Pancreas (tissue), 10 donors: ENCODE measurements around the gene CLASP1. TPM values are rescaled to one million over a fixed set of nuclear protein-coding genes. Genes with fewer than 3 reads are reported as not detected.

Experiments
- ATAC-seq, 4 donors: fragments of 200-7000 bp; cut with Tn5 transposase; one replicate each; pipeline versions ENCODE4 v1.8.0 to v1.9.1; 2020; ENCODE audit warnings: mild to moderate bottlenecking in 4 of 4, moderate library complexity in 4 of 4
- DNase-seq, 6 donors: peaks; one replicate each; pipeline ENCODE4 v3.0.0-alpha.2; 2020
- FAIRE-seq: peaks from 2 replicates; lab custom pipeline; 2012; peaks lifted over from hg19 to GRCh38; lab: Jason Lieb, UNC
- H3K27ac ChIP-seq, 4 donors: fragments of 200-600 bp; sonication (generic); 1 replicate in 3 of 4; 2 replicates in 1 of 4; pipeline versions ENCODE4 v1.5.0 to v1.8.0; 2020
- H3K27me3 ChIP-seq, 4 donors: fragments of 200-600 bp; one replicate each; pipeline ENCODE4 v1.8.0; 2021
- H3K36me3 ChIP-seq, 3 donors: fragments of 200-600 bp; sonication (generic) in 1 of 3; one replicate each; pipeline versions ENCODE4 v1.5.0 to v1.8.0; 2020 to 2021
- H3K4me1 ChIP-seq, 3 donors: fragments of 200-600 bp; one replicate each; pipeline ENCODE4 v1.8.0; 2021
- H3K4me3 ChIP-seq, 4 donors: fragments of 200-600 bp; sonication (generic) in 2 of 4; one replicate each; pipeline versions ENCODE4 v1.5.0 to v1.8.0; 2020 to 2021
- H3K9me3 ChIP-seq, 4 donors: fragments of 200-600 bp; one replicate each; pipeline ENCODE4 v1.8.0; 2021
- WGBS, 2 donors: extraction: QIAGEN DNeasy Blood & Tissue Kit; methylation state at CpG; one replicate each; pipeline ENCODE4 v1.1.7; 2013; 5-methylcytosine and 5-hydroxymethylcytosine counted together
- intact Hi-C, 3 donors: fragments of 100-400 bp; cut with DNase I; formaldehyde crosslinking; loops; one replicate each; pipeline versions ENCODE4 v1.11.1 to v1.14.2; 2022
- polyA plus RNA-seq, 2 donors: library from polyadenylated mRNA; stranded (reverse); fragments of 200-250 nt; gene quantifications; one replicate each; pipeline ENCODE4 v1.2.3, GENCODE V29; 2013
- total RNA-seq, 6 donors: library from RNA; stranded (reverse); fragmentation: NEBNext Ultra II Directional in 4 of 6; extraction: Animal tissue kit (Norgen Biotek cat#: 25700) in 4 of 6; gene quantifications; one replicate each; pipeline versions ENCODE4 v1.2.1 to v1.2.4, GENCODE V29; 2021 to 2023
- TF ChIP-seq, protein P1 (sequence below), 4 donors: fragments of 200-600 bp; sonication (generic) in 3 of 4; IDR thresholded peaks; one replicate each; pipeline versions ENCODE4 v1.5.0 to v1.8.0; 2021; ENCODE audit warnings: antibody characterized with exemption in 4 of 4
- donor health status: healthy with polysubstance abuse.
- donor health status: DM: no; HTN: no; CAD: no; lungs with moderate emphysema.
- donor health status: DM: no; HTN: no; CAD: no.
- donor health status: control.
- donor health status: control.
- donor health status: Bipolar disorder and iron deficiency.
- donor health status: DM: yes; HTN: yes; CAD: no.
- donor health status: DM: no; HTN: no; CAD: no.
- donor health status: DM: no; HTN: no; CAD: no.
- donor health status: DM: yes; HTN: yes; CAD: no.

Gene CLASP1
- total and polyA plus RNA-seq, 8 donors, result 8.9 to 34.5 (median 21.3) TPM

DNA sequence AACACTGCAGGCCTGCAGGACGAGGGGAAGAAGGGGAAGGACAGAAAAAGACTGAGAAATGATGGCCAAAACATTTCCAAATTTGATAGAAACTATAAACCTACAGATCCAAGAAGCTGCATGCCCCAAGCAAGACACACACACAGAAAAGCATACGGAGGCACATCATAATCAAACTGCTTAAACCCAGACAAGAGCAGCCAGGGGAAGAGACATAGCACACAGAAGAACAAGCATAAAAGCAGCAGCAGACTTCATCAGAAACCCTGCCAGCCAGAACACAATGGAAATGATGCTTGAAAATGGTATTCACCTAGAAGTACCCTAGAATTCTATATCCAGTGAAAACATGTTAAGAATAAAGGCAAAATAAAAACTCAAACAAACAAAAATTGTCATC, 175.8 kb downstream of the CLASP1 start:
- H3K4me1 ChIP-seq, result peaks cover 0 to 3% (median 0%) of the 10 kb centered on the region in 3 donors
- WGBS, 2 donors, result 76 to 84% methylated on average over 2 of the region's 2 CpGs
- peaks cover 0 to 12% (median 5%) of the 10 kb centered on the region in 3 donors for H3K36me3 ChIP-seq
- TF ChIP-seq, protein P1, sequence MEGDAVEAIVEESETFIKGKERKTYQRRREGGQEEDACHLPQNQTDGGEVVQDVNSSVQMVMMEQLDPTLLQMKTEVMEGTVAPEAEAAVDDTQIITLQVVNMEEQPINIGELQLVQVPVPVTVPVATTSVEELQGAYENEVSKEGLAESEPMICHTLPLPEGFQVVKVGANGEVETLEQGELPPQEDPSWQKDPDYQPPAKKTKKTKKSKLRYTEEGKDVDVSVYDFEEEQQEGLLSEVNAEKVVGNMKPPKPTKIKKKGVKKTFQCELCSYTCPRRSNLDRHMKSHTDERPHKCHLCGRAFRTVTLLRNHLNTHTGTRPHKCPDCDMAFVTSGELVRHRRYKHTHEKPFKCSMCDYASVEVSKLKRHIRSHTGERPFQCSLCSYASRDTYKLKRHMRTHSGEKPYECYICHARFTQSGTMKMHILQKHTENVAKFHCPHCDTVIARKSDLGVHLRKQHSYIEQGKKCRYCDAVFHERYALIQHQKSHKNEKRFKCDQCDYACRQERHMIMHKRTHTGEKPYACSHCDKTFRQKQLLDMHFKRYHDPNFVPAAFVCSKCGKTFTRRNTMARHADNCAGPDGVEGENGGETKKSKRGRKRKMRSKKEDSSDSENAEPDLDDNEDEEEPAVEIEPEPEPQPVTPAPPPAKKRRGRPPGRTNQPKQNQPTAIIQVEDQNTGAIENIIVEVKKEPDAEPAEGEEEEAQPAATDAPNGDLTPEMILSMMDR (IDR thresholded peaks at IDR 0.05), result no peak
- H3K9me3 ChIP-seq, result no peaks in the 10 kb centered on the region
- H3K27me3 ChIP-seq, result no peaks in the 10 kb centered on the region
- FAIRE-seq (no peak), DNase-seq (no peak), ATAC-seq (no peak)
- no peak overlapping the region for H3K27ac ChIP-seq
- intact Hi-C loops, result no loop called here
- no peak overlapping the region for H3K4me3 ChIP-seq

DNA sequence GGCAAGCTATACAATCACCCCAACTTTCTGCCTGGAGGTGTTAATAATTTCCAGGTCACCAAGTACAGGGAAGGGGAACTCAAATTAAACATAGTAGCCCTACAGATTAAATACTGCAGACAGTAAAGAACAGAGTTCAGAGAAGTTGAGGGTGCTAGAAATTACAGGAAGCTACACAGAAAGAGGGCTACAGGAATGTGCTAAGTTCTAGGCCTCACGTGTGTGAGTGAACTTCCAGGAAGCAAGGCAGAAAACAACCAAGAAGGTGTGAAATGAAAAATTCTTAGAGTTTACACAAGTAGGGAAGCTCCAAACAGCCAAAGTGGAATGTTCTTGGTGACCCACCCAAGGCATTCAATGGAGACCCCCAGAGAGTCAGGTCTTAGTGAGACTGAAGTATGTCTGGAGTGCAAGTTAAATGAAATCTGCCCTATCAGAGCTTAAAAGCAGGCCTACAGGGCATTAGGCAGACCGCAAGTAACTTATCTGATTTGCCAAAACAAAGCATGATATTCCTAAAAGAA, 176.7 kb downstream of the CLASP1 start:
- no peak overlapping the region for H3K4me3 ChIP-seq
- 73% methylated on average over 2 of the region's 2 CpGs for WGBS, 2 donors
- ATAC-seq (peak in 1 of 4 donors; percentile 28), DNase-seq (no peak), FAIRE-seq (no peak)
- H3K36me3 ChIP-seq, result peaks cover 0 to 21% (median 5%) of the 10 kb centered on the region in 3 donors
- H3K27me3 ChIP-seq, result no peaks in the 10 kb centered on the region
- TF ChIP-seq, protein P1 (IDR thresholded peaks at IDR 0.05), result no peak
- no peaks in the 10 kb centered on the region for H3K9me3 ChIP-seq
- H3K27ac ChIP-seq, result no peak overlapping the region
- intact Hi-C loops, result no loop called here
- H3K4me1 ChIP-seq, result peaks cover 0 to 3% (median 0%) of the 10 kb centered on the region in 3 donors

DNA sequence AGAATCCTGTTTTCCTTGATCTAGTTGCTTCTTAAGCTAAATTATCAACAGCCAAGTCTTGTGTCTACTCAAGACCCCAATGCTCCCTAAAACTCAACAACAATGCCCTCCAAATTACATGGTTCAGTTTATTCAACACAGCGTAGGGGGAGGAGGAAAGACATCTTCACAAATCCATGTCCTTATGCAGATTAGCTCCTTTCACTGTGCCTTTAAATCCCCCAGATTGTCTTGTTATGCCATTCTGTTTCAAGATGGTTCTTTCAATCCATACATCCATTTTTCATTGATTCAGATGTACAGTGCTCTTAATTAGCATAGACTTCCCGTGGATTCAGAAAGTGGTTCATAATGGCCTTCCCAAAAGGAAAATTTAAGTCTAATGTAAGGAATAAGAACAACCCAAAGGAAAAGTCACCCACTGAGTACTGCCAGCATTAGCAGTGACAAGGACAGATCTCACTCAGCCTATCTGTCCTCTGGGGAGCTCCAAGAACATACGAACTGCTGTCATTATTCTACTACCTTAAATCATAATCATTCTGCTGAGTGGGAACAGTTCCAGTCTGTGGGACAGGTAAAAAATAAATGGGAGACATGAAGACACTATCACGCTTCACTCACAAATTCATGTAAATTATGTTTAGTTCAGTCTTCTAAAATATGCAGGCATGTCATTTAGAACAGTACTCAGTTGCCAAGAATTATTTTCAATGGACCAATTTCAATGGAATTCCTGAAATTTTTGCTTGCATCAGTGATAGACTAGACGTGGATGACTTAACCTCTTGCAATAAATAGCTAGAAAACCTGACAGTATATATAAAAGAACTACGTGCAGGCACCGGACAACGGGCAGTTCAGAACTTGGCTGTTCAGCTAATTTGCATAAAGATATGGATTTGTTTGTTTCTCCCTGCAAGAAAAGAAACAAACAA, 177.5 kb downstream of the CLASP1 start:
- peak in 1 of 4 donors; percentile 38 for ATAC-seq
- Histone ChIP-seq H3K9me3 (no peaks in the 10 kb centered on the region), H3K36me3 (peaks cover 0 to 24% (median 5%) of the 10 kb centered on the region in 3 donors), H3K4me3 (no peak overlapping the region), H3K27ac (no peak overlapping the region), H3K27me3 (no peaks in the 10 kb centered on the region), H3K4me1 (peaks cover 0 to 3% (median 0%) of the 10 kb centered on the region in 3 donors)
- intact Hi-C loops, result no loop called here
- TF ChIP-seq, protein P1 (IDR thresholded peaks at IDR 0.05), result no peak
- FAIRE-seq, result no peak
- WGBS, 2 donors, result 66 to 71% methylated on average over 8 of the region's 8 CpGs
- no peak for DNase-seq

DNA sequence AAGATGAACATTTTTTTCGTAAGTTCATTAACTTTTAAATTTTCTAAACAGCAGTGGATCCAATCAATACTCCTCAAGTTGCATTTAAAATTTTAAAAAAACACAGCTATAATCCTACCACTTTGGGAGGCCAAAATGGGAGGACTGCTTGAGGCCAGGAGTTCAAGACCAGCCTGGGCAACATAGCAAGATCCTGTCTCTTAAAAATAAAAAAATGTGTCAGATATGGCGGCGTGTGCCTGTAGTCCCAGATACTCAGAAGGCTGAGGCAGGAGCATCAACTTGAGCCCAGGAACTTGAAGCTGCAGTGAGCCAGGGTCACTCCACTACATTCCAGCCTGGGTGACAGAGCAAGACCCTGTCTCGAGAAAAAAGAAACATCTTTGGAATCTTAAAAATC, 178.3 kb downstream of the CLASP1 start:
- H3K9me3 ChIP-seq, result no peaks in the 10 kb centered on the region
- TF ChIP-seq, protein P1 (IDR thresholded peaks at IDR 0.05), result no peak
- no peak overlapping the region for H3K27ac ChIP-seq
- peaks cover 0 to 3% (median 0%) of the 10 kb centered on the region in 3 donors for H3K4me1 ChIP-seq
- WGBS, 2 donors, result 96 to 97% methylated on average over 4 of the region's 4 CpGs
- peaks cover 0 to 24% (median 5%) of the 10 kb centered on the region in 3 donors for H3K36me3 ChIP-seq
- DNase-seq (no peak), FAIRE-seq (no peak), ATAC-seq (no peak)
- H3K4me3 ChIP-seq, result no peak overlapping the region
- intact Hi-C loops, result no loop called here
- H3K27me3 ChIP-seq, result no peaks in the 10 kb centered on the region
